Central memory CD8-positive, alpha-beta T cell (primary cell): ENCODE measurements around the gene TEAD1.

Experiments used
- ATAC-seq: fragments of 150-1000 bp; cut with Tn5 transposase; replicated peaks from 2 replicates; pipeline ENCODE4 v1.10.0; 2022; ENCODE audit warnings: mild to moderate bottlenecking, moderate FRiP score, moderate number of reproducible peaks; ENCODE audit not compliant: poor library complexity, severe bottlenecking; ENCODE audit errors: extremely low read depth
- DNase-seq, 2 donors: peaks; one replicate each; pipeline ENCODE4 v3.0.0; 2021; ENCODE audit warnings: low spot score in 2 of 2
- H3K27ac Mint-ChIP-seq: one replicate; pipeline ENCODE4 v1.8.0; 2022; ENCODE audit warnings: low read depth, mild to moderate bottlenecking, moderate library complexity, mixed read lengths
- H3K27me3 Mint-ChIP-seq: one replicate; pipeline ENCODE4 v1.8.0; 2022; ENCODE audit warnings: mixed read lengths
- H3K36me3 Mint-ChIP-seq: one replicate; pipeline ENCODE4 v1.8.0; 2022; ENCODE audit warnings: mild to moderate bottlenecking, moderate library complexity, mixed read lengths; ENCODE audit not compliant: insufficient read depth
- H3K4me1 Mint-ChIP-seq: one replicate; pipeline ENCODE4 v1.8.0; 2022; ENCODE audit warnings: mixed read lengths
- H3K4me3 Mint-ChIP-seq: one replicate; pipeline ENCODE4 v1.8.0; 2022; ENCODE audit warnings: mild to moderate bottlenecking, moderate library complexity, mixed read lengths
- H3K9me3 Mint-ChIP-seq: one replicate; pipeline ENCODE4 v1.8.0; 2022; ENCODE audit warnings: mixed read lengths

TEAD1 gene

GRCh38 chr11:12845739-12846358, 171.6 kb downstream of the TEAD1 start:
- Mint-ChIP-seq H3K36me3 (peaks cover 2% of the 10 kb centered on the region), H3K27me3 (peaks cover 58% of the 10 kb centered on the region), H3K4me1 (no peaks in the 10 kb centered on the region), H3K4me3 (no peak overlapping the region), H3K27ac (no peak overlapping the region), H3K9me3 (no peaks in the 10 kb centered on the region)
- no peak for ATAC-seq
- no peak for DNase-seq

- DNase-seq (no peak), ATAC-seq (no peak)
Measured at GRCh38 chr11:12846786-12847615, 172.8 kb downstream of the TEAD1 start.

GRCh38 chr11:12848413-12848812, 174.2 kb downstream of the TEAD1 start:
- Mint-ChIP-seq H3K36me3 (no peaks in the 10 kb centered on the region), H3K27ac (no peak overlapping the region), H3K27me3 (peaks cover 67% of the 10 kb centered on the region), H3K4me1 (no peaks in the 10 kb centered on the region), H3K9me3 (no peaks in the 10 kb centered on the region), H3K4me3 (no peak overlapping the region)
- ATAC-seq (no peak), DNase-seq (no peak)

More at GRCh38 chr11:12846786-12847615, 172.8 kb downstream of the TEAD1 start:
- Mint-ChIP-seq H3K9me3 (no peaks in the 10 kb centered on the region), H3K4me3 (no peak overlapping the region), H3K27ac (no peak overlapping the region), H3K27me3 (peaks cover 67% of the 10 kb centered on the region), H3K4me1 (no peaks in the 10 kb centered on the region), H3K36me3 (no peaks in the 10 kb centered on the region)

- Mint-ChIP-seq H3K36me3 (no peaks in the 10 kb centered on the region), H3K27ac (no peak overlapping the region), H3K27me3 (peaks cover 65% of the 10 kb centered on the region), H3K4me1 (no peaks in the 10 kb centered on the region), H3K4me3 (no peak overlapping the region), H3K9me3 (no peaks in the 10 kb centered on the region)
- ATAC-seq = no peak
- DNase-seq = no peak
Measured at GRCh38 chr11:12853325-12853651, 179.1 kb downstream of the TEAD1 start.

- DNase-seq (no peak), ATAC-seq (no peak)
- no peak overlapping the region for H3K4me3 Mint-ChIP-seq
- H3K27me3 Mint-ChIP-seq = peaks cover 64% of the 10 kb centered on the region
- H3K4me1 Mint-ChIP-seq = no peaks in the 10 kb centered on the region
- no peaks in the 10 kb centered on the region for H3K9me3 Mint-ChIP-seq
- H3K27ac Mint-ChIP-seq = no peak overlapping the region
- no peaks in the 10 kb centered on the region for H3K36me3 Mint-ChIP-seq
Measured at GRCh38 chr11:12853652-12854296, 179.6 kb downstream of the TEAD1 start.

- Mint-ChIP-seq H3K36me3 (no peaks in the 10 kb centered on the region), H3K9me3 (no peaks in the 10 kb centered on the region), H3K4me3 (no peak overlapping the region), H3K27me3 (peaks cover 59% of the 10 kb centered on the region), H3K4me1 (no peaks in the 10 kb centered on the region), H3K27ac (no peak overlapping the region)
- ATAC-seq (no peak), DNase-seq (no peak)
Measured at GRCh38 chr11:12854297-12854661, 180.1 kb downstream of the TEAD1 start.

- H3K9me3 Mint-ChIP-seq = no peaks in the 10 kb centered on the region
- peaks cover 53% of the 10 kb centered on the region for H3K27me3 Mint-ChIP-seq
- DNase-seq (no peak), ATAC-seq (no peak)
- no peaks in the 10 kb centered on the region for H3K4me1 Mint-ChIP-seq
- no peak overlapping the region for H3K27ac Mint-ChIP-seq
- no peak overlapping the region for H3K4me3 Mint-ChIP-seq
- no peaks in the 10 kb centered on the region for H3K36me3 Mint-ChIP-seq
Measured at GRCh38 chr11:12854829-12855228, 180.6 kb downstream of the TEAD1 start.

- H3K36me3 Mint-ChIP-seq = no peaks in the 10 kb centered on the region
- H3K27me3 Mint-ChIP-seq = peaks cover 46% of the 10 kb centered on the region
- H3K9me3 Mint-ChIP-seq = no peaks in the 10 kb centered on the region
- H3K4me3 Mint-ChIP-seq = no peak overlapping the region
- DNase-seq (no peak), ATAC-seq (no peak)
- H3K27ac Mint-ChIP-seq = no peak overlapping the region
- H3K4me1 Mint-ChIP-seq = no peaks in the 10 kb centered on the region
Measured at GRCh38 chr11:12856338-12856737, 182.1 kb downstream of the TEAD1 start.

GRCh38 chr11:12857572-12857971, 183.4 kb downstream of the TEAD1 start:
- Mint-ChIP-seq H3K36me3 (no peaks in the 10 kb centered on the region), H3K4me1 (no peaks in the 10 kb centered on the region), H3K27me3 (peaks cover 45% of the 10 kb centered on the region), H3K27ac (no peak overlapping the region), H3K4me3 (no peak overlapping the region), H3K9me3 (no peaks in the 10 kb centered on the region)
- ATAC-seq (no peak), DNase-seq (no peak)

GRCh38 chr11:12859872-12860657, 185.8 kb downstream of the TEAD1 start:
- Mint-ChIP-seq H3K4me3 (no peak overlapping the region), H3K27me3 (peaks cover 58% of the 10 kb centered on the region), H3K9me3 (no peaks in the 10 kb centered on the region), H3K36me3 (no peaks in the 10 kb centered on the region), H3K27ac (no peak overlapping the region), H3K4me1 (peaks cover 5% of the 10 kb centered on the region)
- ATAC-seq = no peak
- DNase-seq = no peak

GRCh38 chr11:12860827-12861226, 186.6 kb downstream of the TEAD1 start:
- no peak for ATAC-seq
- Mint-ChIP-seq H3K36me3 (no peaks in the 10 kb centered on the region), H3K27me3 (peaks cover 60% of the 10 kb centered on the region), H3K9me3 (no peaks in the 10 kb centered on the region), H3K4me3 (no peak overlapping the region), H3K4me1 (peaks cover 6% of the 10 kb centered on the region), H3K27ac (no peak overlapping the region)
- no peak for DNase-seq

- Mint-ChIP-seq H3K36me3 (no peaks in the 10 kb centered on the region), H3K27me3 (peaks cover 64% of the 10 kb centered on the region), H3K9me3 (no peaks in the 10 kb centered on the region), H3K27ac (no peak overlapping the region), H3K4me3 (no peak overlapping the region), H3K4me1 (peaks cover 6% of the 10 kb centered on the region)
- ATAC-seq = no peak
- no peak for DNase-seq
Measured at GRCh38 chr11:12862696-12863469, 188.7 kb downstream of the TEAD1 start.
